ENCODE measurements around the gene LILRA1. TPM values are rescaled to one million over a fixed set of nuclear protein-coding genes. Genes with fewer than 3 reads are reported as not detected.

The LILRA1 gene
- total and polyA plus RNA-seq, 4 experiments from 2014 or later: not detected

GRCh38 chr19:54600212-54600611, 6.8 kb downstream of the LILRA1 start:
- no peaks in the 10 kb centered on the region for H3K4me1 Mint-ChIP-seq
- intact Hi-C loops (cut with micrococcal nuclease): no loop called here
- no peaks in the 10 kb centered on the region for H3K36me3 Mint-ChIP-seq
- no peak overlapping the region for H3K4me3 Mint-ChIP-seq
- CTCF ChIA-PET (ENCODE audit: partially characterized antibody): no interaction called here
- no peaks in the 10 kb centered on the region for H3K27me3 ChIP-seq (ENCODE audit: insufficient read depth, low read length)
- peaks cover 10 to 19% of the 10 kb centered on the region in 2 donors for H3K27me3 Mint-ChIP-seq
- POLR2A ChIA-PET (ENCODE audit: partially characterized antibody): no interaction called here
- no peaks in the 10 kb centered on the region for H3K4me1 ChIP-seq (ENCODE audit: insufficient read depth, low read length)
- H3K36me3 ChIP-seq (ENCODE audit: insufficient read depth, low read length): no peaks in the 10 kb centered on the region
- DNase-seq: no peak
- H3K4me3 ChIP-seq (ENCODE audit: low read length in 2 of 2): no peak overlapping the region
- H3K27ac Mint-ChIP-seq: no peak overlapping the region
- H3K27ac ChIP-seq (ENCODE audit: low read depth, low read length): no peak overlapping the region
- peaks cover 0 to 12% (median 5%) of the 10 kb centered on the region in 8 donors for H3K9me3 Mint-ChIP-seq
- no peaks in the 10 kb centered on the region for H3K9me3 ChIP-seq (ENCODE audit: control insufficient read depth in 1 of 2, low read length in 2 of 2)

DNA sequence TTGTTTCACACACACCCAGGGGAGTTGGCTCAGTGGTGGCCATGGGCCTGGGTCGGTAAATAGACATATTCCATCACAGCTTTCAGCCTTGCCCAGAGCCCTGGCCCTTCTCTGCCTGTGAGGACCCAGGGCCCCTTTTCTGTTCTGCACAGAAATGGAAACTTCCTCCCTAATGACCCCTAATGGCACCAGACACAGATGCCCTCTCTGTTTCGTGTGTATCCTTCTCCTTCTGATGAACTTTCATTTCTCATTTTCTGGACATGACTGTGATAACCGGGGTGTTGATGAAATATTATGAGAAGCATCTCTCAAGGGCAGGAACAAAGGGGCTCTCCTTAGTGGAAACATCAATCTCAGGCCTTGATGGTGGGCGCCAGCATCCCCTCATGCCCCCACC, 12.8 kb downstream of the LILRA1 start:
- CTCF ChIA-PET (ENCODE audit: partially characterized antibody): no interaction called here
- POLR2A ChIA-PET (ENCODE audit: partially characterized antibody): no interaction called here
- H3K27me3 Mint-ChIP-seq: peaks cover 15 to 29% of the 10 kb centered on the region in 2 donors

GRCh38 chr19:54606891-54607784, 13.7 kb downstream of the LILRA1 start:
- intact Hi-C loops (cut with micrococcal nuclease): no loop called here
- no peaks in the 10 kb centered on the region for H3K4me1 Mint-ChIP-seq
- H3K27ac Mint-ChIP-seq: peak overlapping the region in 1 of 7 donors; percentile 35
- Histone ChIP-seq H3K4me1 (ENCODE audit: insufficient read depth, low read length) (no peaks in the 10 kb centered on the region), H3K27ac (ENCODE audit: low read depth, low read length) (no peak overlapping the region), H3K36me3 (ENCODE audit: insufficient read depth, low read length) (no peaks in the 10 kb centered on the region), H3K9me3 (ENCODE audit: control insufficient read depth in 1 of 2, low read length in 2 of 2) (no peaks in the 10 kb centered on the region), H3K4me3 (ENCODE audit: low read length in 2 of 2) (no peak overlapping the region), H3K27me3 (ENCODE audit: insufficient read depth, low read length) (no peaks in the 10 kb centered on the region)
- H3K27me3 Mint-ChIP-seq: peaks cover 15 to 27% of the 10 kb centered on the region in 2 donors
- no peak for DNase-seq
- H3K4me3 Mint-ChIP-seq: no peak overlapping the region
- peaks cover 0 to 30% (median 13%) of the 10 kb centered on the region in 8 donors for H3K9me3 Mint-ChIP-seq
- CTCF ChIA-PET (ENCODE audit: partially characterized antibody): no interaction called here
- no peaks in the 10 kb centered on the region for H3K36me3 Mint-ChIP-seq
- POLR2A ChIA-PET (ENCODE audit: partially characterized antibody): no interaction called here

More for the DNA sequence above, 12.8 kb downstream of the LILRA1 start:
- Mint-ChIP-seq H3K4me1 (no peaks in the 10 kb centered on the region), H3K27ac (no peak overlapping the region), H3K36me3 (no peaks in the 10 kb centered on the region), H3K4me3 (no peak overlapping the region), H3K9me3 (peaks cover 0 to 30% (median 13%) of the 10 kb centered on the region in 8 donors)
- intact Hi-C loops (cut with micrococcal nuclease): no loop called here
- H3K4me1 ChIP-seq (ENCODE audit: insufficient read depth, low read length): no peaks in the 10 kb centered on the region
- no peak overlapping the region for H3K4me3 ChIP-seq (ENCODE audit: low read length in 2 of 2)
- H3K9me3 ChIP-seq (ENCODE audit: control insufficient read depth in 1 of 2, low read length in 2 of 2): no peaks in the 10 kb centered on the region
- H3K27ac ChIP-seq (ENCODE audit: low read depth, low read length): no peak overlapping the region
- no peaks in the 10 kb centered on the region for H3K36me3 ChIP-seq (ENCODE audit: insufficient read depth, low read length)
- DNase-seq: no peak
- no peaks in the 10 kb centered on the region for H3K27me3 ChIP-seq (ENCODE audit: insufficient read depth, low read length)

- ChIA-PET CTCF (ENCODE audit: partially characterized antibody) (no interaction called here), POLR2A (ENCODE audit: partially characterized antibody) (no interaction called here)
- Mint-ChIP-seq H3K36me3 (no peaks in the 10 kb centered on the region), H3K4me1 (no peaks in the 10 kb centered on the region), H3K27ac (no peak overlapping the region), H3K9me3 (peaks cover 0 to 30% (median 15%) of the 10 kb centered on the region in 8 donors), H3K27me3 (peaks cover 15 to 26% of the 10 kb centered on the region in 2 donors), H3K4me3 (no peak overlapping the region)
- intact Hi-C loops (cut with micrococcal nuclease): no loop called here
- H3K4me1 ChIP-seq (ENCODE audit: insufficient read depth, low read length): no peaks in the 10 kb centered on the region
- no peak for DNase-seq
- H3K27me3 ChIP-seq (ENCODE audit: insufficient read depth, low read length): no peaks in the 10 kb centered on the region
- H3K27ac ChIP-seq (ENCODE audit: low read depth, low read length): no peak overlapping the region
- no peak overlapping the region for H3K4me3 ChIP-seq (ENCODE audit: low read length in 2 of 2)
- H3K9me3 ChIP-seq (ENCODE audit: control insufficient read depth in 1 of 2, low read length in 2 of 2): no peaks in the 10 kb centered on the region
- no peaks in the 10 kb centered on the region for H3K36me3 ChIP-seq (ENCODE audit: insufficient read depth, low read length)
These were observed 14.3 kb downstream of the LILRA1 start for GRCh38 chr19:54607785-54608150.

DNA sequence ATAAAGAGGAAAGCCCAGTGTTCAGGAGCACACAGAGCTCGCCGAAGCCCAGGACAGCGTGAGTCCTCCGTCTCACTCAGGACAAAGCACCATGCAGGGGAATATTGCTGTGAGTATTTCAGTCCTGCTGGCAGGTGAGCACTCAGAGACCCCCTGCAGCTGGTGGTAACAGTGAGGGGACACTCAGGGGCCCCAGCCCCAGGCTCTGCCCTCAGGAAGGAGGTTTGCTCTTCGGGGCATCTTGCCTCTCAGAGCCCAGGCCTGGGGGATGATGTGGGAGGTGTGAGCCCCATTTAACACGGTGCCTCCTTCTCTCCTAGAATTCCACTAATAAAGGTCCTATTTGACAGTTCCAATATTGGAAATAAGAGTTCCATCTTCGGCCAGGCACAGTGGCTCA, 14.8 kb downstream of the LILRA1 start:
- no peaks in the 10 kb centered on the region for H3K36me3 ChIP-seq (ENCODE audit: insufficient read depth, low read length)
- no peaks in the 10 kb centered on the region for H3K4me1 ChIP-seq (ENCODE audit: insufficient read depth, low read length)
- no peaks in the 10 kb centered on the region for H3K9me3 ChIP-seq (ENCODE audit: control insufficient read depth in 1 of 2, low read length in 2 of 2)
- Mint-ChIP-seq H3K36me3 (no peaks in the 10 kb centered on the region), H3K4me1 (no peaks in the 10 kb centered on the region), H3K27ac (no peak overlapping the region), H3K4me3 (no peak overlapping the region), H3K27me3 (peaks cover 15 to 26% of the 10 kb centered on the region in 2 donors), H3K9me3 (peaks cover 0 to 30% (median 16%) of the 10 kb centered on the region in 8 donors)
- DNase-seq: no peak
- ChIA-PET POLR2A (ENCODE audit: partially characterized antibody) (no interaction called here), CTCF (ENCODE audit: partially characterized antibody) (no interaction called here)
- no peak overlapping the region for H3K4me3 ChIP-seq (ENCODE audit: low read length in 2 of 2)
- intact Hi-C loops (cut with micrococcal nuclease): no loop called here
- no peaks in the 10 kb centered on the region for H3K27me3 ChIP-seq (ENCODE audit: insufficient read depth, low read length)
- H3K27ac ChIP-seq (ENCODE audit: low read depth, low read length): no peak overlapping the region

GRCh38 chr19:54608792-54609191, 15.4 kb downstream of the LILRA1 start:
- Histone ChIP-seq H3K9me3 (ENCODE audit: control insufficient read depth in 1 of 2, low read length in 2 of 2) (no peaks in the 10 kb centered on the region), H3K4me3 (ENCODE audit: low read length in 2 of 2) (no peak overlapping the region), H3K27me3 (ENCODE audit: insufficient read depth, low read length) (no peaks in the 10 kb centered on the region), H3K4me1 (ENCODE audit: insufficient read depth, low read length) (no peaks in the 10 kb centered on the region), H3K27ac (ENCODE audit: low read depth, low read length) (no peak overlapping the region), H3K36me3 (ENCODE audit: insufficient read depth, low read length) (no peaks in the 10 kb centered on the region)
- intact Hi-C loops (cut with micrococcal nuclease): no loop called here
- Mint-ChIP-seq H3K36me3 (no peaks in the 10 kb centered on the region), H3K9me3 (peaks cover 0 to 33% (median 19%) of the 10 kb centered on the region in 8 donors), H3K27ac (no peak overlapping the region), H3K4me1 (no peaks in the 10 kb centered on the region), H3K4me3 (no peak overlapping the region), H3K27me3 (peaks cover 18 to 28% of the 10 kb centered on the region in 2 donors)
- no peak for DNase-seq
- CTCF ChIA-PET (ENCODE audit: partially characterized antibody): no interaction called here
- POLR2A ChIA-PET (ENCODE audit: partially characterized antibody): no interaction called here

GRCh38 chr19:54609356-54609791, 15.9 kb downstream of the LILRA1 start:
- no peak overlapping the region for H3K4me3 ChIP-seq (ENCODE audit: low read length in 2 of 2)
- H3K36me3 ChIP-seq (ENCODE audit: insufficient read depth, low read length): no peaks in the 10 kb centered on the region
- H3K4me1 ChIP-seq (ENCODE audit: insufficient read depth, low read length): no peaks in the 10 kb centered on the region
- Mint-ChIP-seq H3K27ac (no peak overlapping the region), H3K27me3 (peaks cover 20 to 28% of the 10 kb centered on the region in 2 donors), H3K4me1 (no peaks in the 10 kb centered on the region), H3K36me3 (no peaks in the 10 kb centered on the region), H3K4me3 (no peak overlapping the region), H3K9me3 (peaks cover 0 to 30% (median 20%) of the 10 kb centered on the region in 8 donors)
- ChIA-PET CTCF (ENCODE audit: partially characterized antibody) (no interaction called here), POLR2A (ENCODE audit: partially characterized antibody) (no interaction called here)
- H3K9me3 ChIP-seq (ENCODE audit: control insufficient read depth in 1 of 2, low read length in 2 of 2): no peaks in the 10 kb centered on the region
- no peak for DNase-seq
- intact Hi-C loops (cut with micrococcal nuclease): no loop called here
- no peaks in the 10 kb centered on the region for H3K27me3 ChIP-seq (ENCODE audit: insufficient read depth, low read length)
- H3K27ac ChIP-seq (ENCODE audit: low read depth, low read length): no peak overlapping the region

All from CD4-positive, alpha-beta memory T cell (primary cell).